Transverse colon (tissue), 4 donors: ENCODE results near the gene MLST8.

Experiments
- CTCF ChIP-seq, 5 experiments: fragments of 200-600 bp in 3 of 5; fragments of 450-650 bp in 2 of 5; sonication (generic) in 3 of 5; IDR thresholded peaks; 1 replicate in 2 of 5; 2 replicates in 3 of 5; pipeline ENCODE4 v1.5.1; 2016 to 2017; ENCODE audit warnings: antibody characterized with exemption in 5 of 5, inconsistent platforms in 3 of 5, mild to moderate bottlenecking in 2 of 5, moderate library complexity in 1 of 5
- POLR2AphosphoS5 ChIP-seq, 3 donors: sonication (generic); formaldehyde crosslinking; IDR thresholded peaks; one replicate each; pipeline ENCODE4 v1.6.1; 2016; ENCODE audit warnings: antibody characterized with exemption in 3 of 3

- TF ChIP-seq CTCF (IDR thresholded peaks at IDR 0.05) = no peak
- no peak for TF ChIP-seq POLR2AphosphoS5 (IDR thresholded peaks at IDR 0.05)
These were observed 37.3 kb downstream of the MLST8 start for GRCh38 chr16:2242598-2242997.
